Stimulated activated CD4-positive, alpha-beta T cell treated with anti-CD3 and anti-CD28 coated beads, Interleukin-1b, Interleukin-23, amount 100 ng/mL, for 1 hour (primary cell): ENCODE results near the gene FAM177B.

Source experiments
- DNase-seq, 2 donors: peaks; one replicate each; pipeline ENCODE4 v3.0.0-alpha.2; 2020; ENCODE audit warnings: low read depth in 2 of 2

The FAM177B gene

GRCh38 chr1:222786121-222786520 is 49.1 kb downstream of the FAM177B start:
- no peak for DNase-seq

DNA sequence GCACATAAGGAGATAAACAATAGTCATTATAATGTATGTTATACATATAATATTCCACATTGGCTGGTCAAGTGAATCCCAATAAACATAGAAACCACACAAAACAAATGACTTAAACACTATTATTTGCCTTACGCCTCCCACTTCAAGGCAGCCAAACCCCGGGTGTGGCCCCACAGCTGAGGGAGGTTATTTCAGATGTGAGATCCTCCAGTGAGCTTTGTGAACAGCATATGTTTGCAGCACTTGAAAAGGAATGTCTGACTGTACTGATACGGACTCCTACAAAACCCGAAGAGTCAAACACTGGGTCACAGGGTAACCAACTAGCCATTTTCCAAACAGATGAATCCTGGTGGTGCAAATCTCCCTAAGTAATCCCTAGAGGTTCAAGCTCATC is 50.7 kb downstream of the FAM177B start:
- no peak for DNase-seq

DNA sequence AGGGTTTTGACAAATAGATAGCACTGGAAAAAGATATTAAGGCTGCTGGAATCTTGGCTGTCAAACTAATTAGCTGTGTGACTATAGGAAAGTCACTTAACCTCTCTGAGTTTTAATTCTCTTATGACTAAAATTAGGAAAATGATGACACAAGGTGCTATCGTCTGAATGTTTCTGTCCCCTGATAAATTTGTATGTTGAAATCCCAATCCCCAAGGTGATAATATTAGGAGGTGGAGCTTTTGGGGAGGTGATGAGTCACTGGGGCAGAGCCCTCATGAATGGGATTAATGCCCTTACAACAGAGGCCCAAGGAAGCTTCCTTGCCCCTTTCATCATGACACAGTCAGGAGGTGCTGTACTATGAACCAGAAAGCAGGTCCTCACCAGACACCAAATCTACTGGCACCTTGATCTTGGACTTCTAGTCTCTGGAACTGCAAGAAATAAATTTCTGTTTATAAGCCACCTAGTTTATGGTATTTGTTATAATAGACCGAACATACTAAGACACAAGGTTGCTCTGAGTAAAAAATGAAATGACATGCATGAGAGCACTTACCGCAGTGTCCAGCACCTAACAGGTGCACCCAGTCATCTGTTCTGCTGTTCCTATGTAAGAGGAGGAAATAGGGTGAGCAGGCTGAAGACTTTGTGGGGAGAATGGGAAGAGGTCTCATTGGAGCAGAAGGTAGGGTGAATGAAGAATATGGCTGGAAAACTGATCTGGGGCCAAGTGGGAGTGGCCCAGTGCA is 51.6 kb downstream of the FAM177B start:
- no peak for DNase-seq

DNA sequence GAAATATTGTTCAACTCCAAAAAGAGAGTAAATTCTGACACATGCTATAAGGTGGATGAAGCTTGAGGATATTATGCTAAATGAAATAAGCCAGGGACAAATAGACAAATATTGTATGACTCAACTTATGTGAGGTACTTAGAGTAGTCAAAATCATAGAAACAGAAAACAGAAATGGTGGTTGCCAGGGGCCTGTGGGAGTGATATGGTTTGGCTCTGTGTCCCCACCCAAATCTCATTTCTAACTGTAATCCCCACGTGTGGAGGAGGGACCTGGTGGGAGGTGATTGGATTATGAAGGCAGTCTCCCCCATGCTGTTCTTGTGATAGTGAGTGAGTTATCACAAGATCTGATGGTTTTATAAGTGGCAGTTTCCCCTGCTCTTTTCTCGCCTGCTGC is 53.1 kb downstream of the FAM177B start:
- no peak for DNase-seq

DNA sequence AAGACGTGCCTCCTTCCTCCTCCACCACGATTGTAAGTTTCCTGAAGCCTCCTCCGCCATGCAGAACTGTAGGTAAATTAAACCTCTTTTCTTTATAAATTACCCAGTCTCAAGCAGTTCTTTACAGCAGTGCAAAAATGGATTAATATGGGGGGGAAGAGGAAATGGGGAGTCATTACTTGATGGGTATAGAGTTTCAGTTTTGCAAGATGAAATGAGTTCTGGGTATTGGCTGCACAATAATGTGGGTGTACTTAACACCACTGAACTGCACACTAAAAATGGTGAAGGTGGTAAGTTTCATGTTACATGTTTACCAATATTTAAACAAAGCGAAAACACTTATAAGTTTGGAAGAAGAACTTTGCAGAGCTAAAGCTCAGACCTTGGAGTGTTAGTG is 53.5 kb downstream of the FAM177B start:
- no peak for DNase-seq

DNA sequence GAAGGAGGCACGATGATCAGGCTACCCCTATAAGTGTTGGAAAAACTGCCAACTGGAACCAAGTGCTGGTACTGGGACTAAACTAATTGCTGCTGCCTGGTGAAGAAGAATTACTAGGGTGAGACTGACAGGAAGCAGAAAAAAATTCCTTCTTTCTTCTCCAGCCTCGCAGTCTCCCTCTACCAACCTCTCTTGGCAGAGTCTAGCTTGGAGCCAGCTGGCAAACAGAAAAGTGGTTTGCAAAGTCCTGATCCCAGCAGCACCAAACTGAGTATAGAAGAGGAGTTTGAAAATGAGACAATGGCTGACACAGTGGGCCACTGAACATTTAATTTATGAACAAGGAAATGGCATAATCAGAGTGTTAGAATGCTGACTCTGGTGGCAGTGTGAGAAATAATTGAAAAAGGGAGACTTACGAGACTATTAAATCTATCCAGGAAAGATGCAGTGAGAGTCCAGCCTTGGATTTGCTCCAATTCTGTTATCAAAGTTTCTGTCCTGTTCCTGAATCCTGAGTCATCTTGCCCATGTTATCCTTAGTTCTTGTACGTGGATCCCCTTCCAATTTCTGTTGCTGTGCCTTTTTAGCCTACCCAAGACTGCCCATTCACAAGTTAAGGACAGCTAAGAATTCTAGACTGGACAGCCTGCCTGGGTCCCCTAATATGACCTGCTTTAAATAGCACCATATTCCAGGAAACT is 54.2 kb downstream of the FAM177B start:
- no peak for DNase-seq

DNA sequence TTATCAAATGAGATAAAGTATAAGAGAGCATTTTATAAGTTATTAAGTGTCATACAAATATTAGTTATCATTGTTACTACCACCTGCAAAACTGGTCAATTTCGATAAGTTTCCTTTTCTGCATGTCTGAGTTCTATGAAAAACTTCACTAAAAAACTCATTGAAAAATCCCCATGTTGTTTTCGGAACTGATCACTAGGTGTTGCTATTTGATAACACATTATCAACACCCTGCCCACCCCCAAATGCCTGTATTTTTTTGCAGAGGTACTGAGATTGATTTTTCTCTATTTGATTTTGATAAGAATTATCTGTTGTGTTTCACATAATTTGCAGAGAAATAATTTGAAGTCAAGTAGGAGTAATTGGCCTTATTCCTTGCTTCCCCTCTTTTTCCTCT is 55.7 kb downstream of the FAM177B start:
- DNase-seq, result no peak

- no peak for DNase-seq
These were observed 57.9 kb downstream of the FAM177B start for GRCh38 chr1:222794656-222795474.

DNA sequence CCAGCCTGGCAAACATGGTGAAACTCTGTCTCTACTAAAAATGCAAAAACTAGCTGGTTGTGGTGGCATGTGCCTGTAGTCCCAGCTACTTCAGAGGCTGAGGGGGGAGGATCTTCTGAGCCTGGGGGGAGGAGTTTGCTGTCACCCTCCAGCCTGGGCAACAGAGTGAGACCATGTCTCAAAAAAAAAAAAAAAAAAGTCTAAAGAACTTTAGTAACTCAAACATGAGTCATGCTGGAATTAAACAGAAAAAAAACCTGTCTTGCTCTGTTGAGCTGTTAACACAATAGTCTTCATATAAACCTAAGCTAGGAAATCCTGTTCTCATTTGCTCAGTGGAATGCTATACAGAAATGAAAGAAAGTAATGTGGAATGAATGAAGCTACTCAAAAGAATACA is 61.1 kb downstream of the FAM177B start:
- DNase-seq, result no peak

DNA sequence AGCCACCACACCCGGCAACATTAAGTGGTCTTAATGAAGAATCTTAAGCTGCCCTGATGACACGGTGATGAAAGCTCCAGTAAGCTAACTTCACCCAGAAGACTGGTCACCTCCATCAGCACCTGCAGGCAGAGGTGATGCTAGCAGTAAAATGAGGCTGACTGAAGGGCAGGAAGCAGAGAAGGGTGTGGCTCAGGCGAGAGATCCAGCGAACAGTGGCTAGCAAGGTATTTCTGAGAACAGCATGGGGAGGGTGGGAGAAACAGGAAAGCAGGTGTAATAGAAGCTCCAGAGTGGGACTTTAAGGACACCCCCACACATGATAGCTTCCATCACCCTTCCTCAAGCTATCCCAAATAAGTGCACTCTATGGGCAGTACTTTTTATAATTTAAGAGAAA is 62.0 kb downstream of the FAM177B start:
- no peak for DNase-seq
